ENCODE results near the gene LUC7L3. TPM values are rescaled to one million over a fixed set of nuclear protein-coding genes. Genes with fewer than 3 reads are reported as not detected.
"Not testable (repeated sequence)": the region's sequence is repeated elsewhere in the genome, so short reads cannot be mapped to it uniquely, and the experiment has no call there.

The LUC7L3 gene
- total and polyA plus RNA-seq, 5 donors: 61.7 to 76.7 (median 67.5) TPM

DNA sequence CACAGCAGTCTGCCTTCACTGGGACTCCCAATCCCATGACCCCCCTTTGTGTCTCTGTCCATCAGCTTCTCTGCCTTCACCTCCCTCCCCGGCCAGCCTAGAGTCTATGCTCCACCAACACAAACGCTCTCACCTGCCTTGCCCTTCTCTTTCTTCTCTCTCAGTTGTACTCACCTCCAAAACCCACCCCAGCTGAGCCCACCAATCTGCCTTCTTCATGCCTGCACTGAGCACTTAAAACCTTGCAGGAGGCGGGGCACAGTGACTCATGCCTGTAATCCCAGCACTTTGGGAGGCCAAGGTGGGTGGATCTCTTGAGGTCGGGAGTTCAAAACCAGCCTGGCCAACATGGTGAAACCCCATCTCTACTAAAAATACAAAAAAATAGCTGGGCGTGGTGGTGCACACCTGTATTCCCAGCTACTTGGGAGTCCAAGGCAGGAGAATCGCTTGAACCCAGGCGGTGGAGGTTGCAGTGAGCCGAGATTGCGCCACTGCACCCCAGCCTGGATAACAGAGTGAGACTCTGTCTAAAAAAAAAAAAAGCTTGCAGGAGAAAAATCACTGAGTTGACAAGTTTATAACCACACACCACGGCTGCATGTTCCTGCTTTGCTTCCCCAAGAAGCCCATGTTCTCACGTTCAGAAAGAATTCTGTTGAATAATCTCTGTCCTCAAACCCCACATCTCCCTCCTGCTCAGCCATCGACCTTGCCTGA is 38.7 kb upstream of the LUC7L3 start:
- H3K9me3 ChIP-seq (ENCODE audit: control insufficient read depth, low read length); H3K27me3 ChIP-seq (ENCODE audit: control insufficient read depth, insufficient read depth); ATAC-seq; H3K4me3 ChIP-seq (ENCODE audit: low read length); H3K27ac ChIP-seq (ENCODE audit: low read length); H3K4me1 ChIP-seq (ENCODE audit: control insufficient read depth, insufficient read depth, low read length): not testable (repeated sequence)
- 74% methylated on average over 12 of the region's 12 CpGs for WGBS
- intact Hi-C loops (cut with DNase I): loop anchor here in 3 of 4 donors (5.0 to 10.0 kb wide), 4 partner anchors 48 to 196 kb away; partner anchors contain the start of genes SPATA20 (in 2 of the 3) and ABCC3 (in 1 of the 3)
- peak in 1 of 3 donors; percentile 61 for DNase-seq

DNA sequence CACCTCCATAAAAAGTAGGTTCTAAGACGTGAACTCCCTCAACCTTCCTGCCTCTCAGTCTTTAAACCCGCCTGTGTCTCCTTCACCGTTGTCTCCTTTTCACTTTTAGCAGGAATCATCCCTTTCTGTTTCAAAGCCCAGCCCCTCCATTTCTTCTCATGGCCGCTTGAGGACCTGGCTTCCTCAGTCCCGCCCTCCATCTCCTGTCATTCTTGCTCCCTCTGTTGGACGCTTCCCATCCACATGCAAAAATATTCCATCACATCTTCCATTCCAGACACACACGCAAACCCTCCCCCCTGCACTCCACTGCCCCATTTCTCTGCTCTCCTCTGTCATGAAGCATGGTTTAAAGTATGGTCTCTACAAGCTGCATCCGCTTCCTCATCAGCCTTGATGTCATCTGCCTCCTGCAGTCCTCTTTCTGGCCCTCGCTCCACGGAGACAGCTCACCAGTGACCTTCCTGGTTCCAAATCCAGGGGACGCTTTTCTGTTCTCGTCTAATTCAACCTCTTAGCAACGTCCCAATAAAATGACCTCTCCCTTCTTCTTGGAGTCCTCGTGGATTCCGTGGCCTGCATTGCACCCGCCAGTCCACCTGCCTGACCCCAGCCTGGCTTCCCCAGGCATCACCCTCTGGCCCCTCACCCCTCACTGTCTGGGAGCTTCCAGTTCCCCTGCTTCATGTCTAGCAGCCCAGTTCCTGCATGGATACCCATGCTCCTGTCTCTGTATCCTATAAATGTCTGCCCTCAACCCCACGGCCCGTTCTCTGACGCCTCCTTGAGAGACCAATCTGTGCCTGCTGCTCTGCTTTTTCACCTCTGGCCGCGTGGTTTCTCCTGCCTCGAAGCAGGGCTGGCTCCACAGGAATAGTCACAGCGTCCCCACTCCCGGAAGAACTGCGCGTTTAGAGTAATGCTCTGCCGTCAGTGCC is 37.9 kb upstream of the LUC7L3 start:
- no peaks in the 10 kb centered on the region for H3K9me3 ChIP-seq (ENCODE audit: control insufficient read depth, low read length)
- no peak overlapping the region for H3K27ac ChIP-seq (ENCODE audit: low read length)
- WGBS: 54% methylated on average over 27 of the region's 27 CpGs
- no peak overlapping the region for H3K4me3 ChIP-seq (ENCODE audit: low read length)
- no peaks in the 10 kb centered on the region for H3K27me3 ChIP-seq (ENCODE audit: control insufficient read depth, insufficient read depth)
- ATAC-seq (peak; percentile 66 to 67), DNase-seq (peak in 1 of 3 donors; percentile 79)
- H3K4me1 ChIP-seq (ENCODE audit: control insufficient read depth, insufficient read depth, low read length): peaks cover under 1% of the 10 kb centered on the region
- intact Hi-C loops (cut with DNase I): loop anchor here in 3 of 4 donors (5.0 to 10.0 kb wide), 4 partner anchors 49 to 197 kb away; partner anchors contain the start of genes SPATA20 (in 2 of the 3) and ABCC3 (in 1 of the 3)

DNA sequence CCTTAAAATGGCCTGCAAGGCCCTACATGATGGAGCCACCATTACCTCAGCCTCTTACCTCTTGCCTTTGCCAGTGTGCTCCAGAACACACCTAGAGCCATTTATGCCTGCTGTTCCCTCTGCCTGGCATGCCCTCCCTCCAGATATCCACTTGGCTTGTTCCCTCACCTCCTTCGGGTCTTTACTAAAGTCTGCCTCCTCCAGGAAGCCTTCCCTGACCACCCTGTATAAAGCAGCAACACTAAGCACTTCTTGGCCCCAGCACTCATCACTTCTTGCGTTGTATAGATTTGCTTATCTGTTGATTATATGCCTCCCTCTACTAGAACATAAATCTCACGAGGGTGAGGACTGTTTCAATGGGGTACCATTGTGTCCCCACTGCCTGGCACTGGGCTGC is 37.0 kb upstream of the LUC7L3 start:
- intact Hi-C loops (cut with DNase I): loop anchor here in 3 of 4 donors (5.0 to 10.0 kb wide), 4 partner anchors 50 to 198 kb away; partner anchors contain the start of genes SPATA20 (in 2 of the 3) and ABCC3 (in 1 of the 3)
- H3K27me3 ChIP-seq (ENCODE audit: control insufficient read depth, insufficient read depth): no peaks in the 10 kb centered on the region
- peaks cover 5% of the 10 kb centered on the region for H3K4me1 ChIP-seq (ENCODE audit: control insufficient read depth, insufficient read depth, low read length)
- WGBS: 73% methylated on average over 3 of the region's 3 CpGs
- DNase-seq (no peak), ATAC-seq (no peak)
- no peak overlapping the region for H3K4me3 ChIP-seq (ENCODE audit: low read length)
- H3K27ac ChIP-seq (ENCODE audit: low read length): no peak overlapping the region
- no peaks in the 10 kb centered on the region for H3K9me3 ChIP-seq (ENCODE audit: control insufficient read depth, low read length)

DNA sequence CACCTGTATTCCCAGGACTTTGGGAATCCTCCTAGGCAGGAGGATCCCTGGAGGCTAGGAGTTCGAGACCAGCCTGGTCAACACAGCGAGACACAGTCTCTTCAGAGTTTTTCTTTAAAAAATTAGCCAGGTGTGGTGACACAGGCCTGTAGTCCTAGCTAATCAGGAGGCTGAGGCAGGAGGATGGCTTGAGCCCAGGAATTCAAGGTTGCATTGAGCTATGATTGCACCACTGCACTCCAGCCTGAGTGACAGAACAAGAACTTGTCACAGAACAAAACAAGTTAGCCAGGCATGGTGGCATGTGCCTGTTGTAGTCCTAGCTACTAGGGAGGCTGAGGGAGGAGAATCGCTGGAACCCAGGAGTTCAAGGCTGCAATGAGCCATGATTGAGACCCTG is 36.5 kb upstream of the LUC7L3 start:
- Histone ChIP-seq H3K4me3 (ENCODE audit: low read length) (no peak overlapping the region), H3K4me1 (ENCODE audit: control insufficient read depth, insufficient read depth, low read length) (peaks cover 5% of the 10 kb centered on the region), H3K27ac (ENCODE audit: low read length) (no peak overlapping the region), H3K9me3 (ENCODE audit: control insufficient read depth, low read length) (no peaks in the 10 kb centered on the region), H3K27me3 (ENCODE audit: control insufficient read depth, insufficient read depth) (no peaks in the 10 kb centered on the region)
- intact Hi-C loops (cut with DNase I): loop anchor here in 3 of 4 donors (5.0 to 10.0 kb wide), 4 partner anchors 51 to 198 kb away; partner anchors contain the start of genes SPATA20 (in 2 of the 3) and ABCC3 (in 1 of the 3)
- DNase-seq: no peak
- WGBS: 97% methylated on average over 3 of the region's 3 CpGs
- ATAC-seq: no peak

DNA sequence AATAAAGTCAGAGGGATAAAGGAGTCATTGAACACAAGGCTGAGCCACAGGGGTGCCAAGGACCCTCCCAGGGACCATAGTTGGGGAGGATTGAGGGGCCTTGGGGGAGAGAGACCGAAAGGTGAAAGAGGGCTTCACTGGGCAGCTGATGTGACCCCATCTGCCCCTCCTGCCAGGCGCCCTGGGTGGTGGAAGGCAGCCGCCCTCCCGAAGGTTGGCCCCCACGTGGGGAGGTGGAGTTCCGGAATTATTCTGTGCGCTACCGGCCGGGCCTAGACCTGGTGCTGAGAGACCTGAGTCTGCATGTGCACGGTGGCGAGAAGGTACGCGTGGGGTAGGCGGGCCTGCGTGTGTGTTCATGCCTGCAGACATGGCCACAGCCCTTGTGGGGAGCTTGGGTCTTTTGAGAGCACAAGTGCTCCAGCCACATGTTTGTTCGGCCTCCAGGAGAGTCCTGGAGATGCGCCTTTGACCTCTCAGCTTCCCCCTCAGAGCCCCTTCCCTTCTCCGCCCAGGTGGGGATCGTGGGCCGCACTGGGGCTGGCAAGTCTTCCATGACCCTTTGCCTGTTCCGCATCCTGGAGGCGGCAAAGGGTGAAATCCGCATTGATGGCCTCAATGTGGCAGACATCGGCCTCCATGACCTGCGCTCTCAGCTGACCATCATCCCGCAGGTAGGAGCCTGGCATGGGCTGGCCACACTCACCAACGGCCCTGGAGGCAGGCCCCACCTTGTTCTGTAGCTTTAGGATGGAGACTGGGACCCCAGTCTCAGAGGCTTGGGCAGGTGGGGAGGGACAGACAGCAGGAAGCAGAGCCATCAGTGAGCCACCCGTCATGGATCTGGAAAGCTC is 35.7 kb upstream of the LUC7L3 start:
- H3K27ac ChIP-seq (ENCODE audit: low read length): no peak overlapping the region
- intact Hi-C loops (cut with DNase I): loop anchor here in 3 of 4 donors (5.0 to 10.0 kb wide), 4 partner anchors 51 to 199 kb away; partner anchors contain the start of genes SPATA20 (in 2 of the 3) and ABCC3 (in 1 of the 3)
- H3K4me1 ChIP-seq (ENCODE audit: control insufficient read depth, insufficient read depth, low read length): peaks cover 5% of the 10 kb centered on the region
- ATAC-seq (no peak), DNase-seq (peak in 1 of 3 donors; percentile 60)
- H3K9me3 ChIP-seq (ENCODE audit: control insufficient read depth, low read length): no peaks in the 10 kb centered on the region
- 92% methylated on average over 28 of the region's 28 CpGs for WGBS
- no peaks in the 10 kb centered on the region for H3K27me3 ChIP-seq (ENCODE audit: control insufficient read depth, insufficient read depth)
- no peak overlapping the region for H3K4me3 ChIP-seq (ENCODE audit: low read length)

DNA sequence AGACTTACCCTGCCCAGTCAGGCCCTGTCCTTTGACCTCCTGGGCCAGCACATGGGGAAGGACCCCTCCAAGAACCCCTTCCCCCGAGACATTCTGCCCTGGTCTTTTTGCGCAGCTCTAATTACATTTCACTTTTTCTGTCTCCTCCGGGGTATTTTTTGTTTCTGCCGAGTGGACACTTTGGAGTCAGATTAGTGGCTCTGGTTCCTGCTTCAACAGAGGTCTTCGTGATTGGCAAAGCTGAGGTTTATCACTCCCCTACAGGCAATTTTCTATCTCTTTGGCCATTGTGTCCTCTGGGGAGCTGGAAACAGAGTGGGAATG is 35.2 kb upstream of the LUC7L3 start:
- WGBS: 83% methylated on average over 5 of the region's 5 CpGs
- intact Hi-C loops (cut with DNase I): loop anchor here in 3 of 4 donors (5.0 to 10.0 kb wide), 4 partner anchors 52 to 199 kb away; partner anchors contain the start of genes SPATA20 (in 2 of the 3) and ABCC3 (in 1 of the 3)
- Histone ChIP-seq H3K4me1 (ENCODE audit: control insufficient read depth, insufficient read depth, low read length) (peaks cover 5% of the 10 kb centered on the region), H3K27ac (ENCODE audit: low read length) (no peak overlapping the region), H3K9me3 (ENCODE audit: control insufficient read depth, low read length) (no peaks in the 10 kb centered on the region), H3K27me3 (ENCODE audit: control insufficient read depth, insufficient read depth) (no peaks in the 10 kb centered on the region), H3K4me3 (ENCODE audit: low read length) (no peak overlapping the region)
- DNase-seq (no peak), ATAC-seq (no peak)

DNA sequence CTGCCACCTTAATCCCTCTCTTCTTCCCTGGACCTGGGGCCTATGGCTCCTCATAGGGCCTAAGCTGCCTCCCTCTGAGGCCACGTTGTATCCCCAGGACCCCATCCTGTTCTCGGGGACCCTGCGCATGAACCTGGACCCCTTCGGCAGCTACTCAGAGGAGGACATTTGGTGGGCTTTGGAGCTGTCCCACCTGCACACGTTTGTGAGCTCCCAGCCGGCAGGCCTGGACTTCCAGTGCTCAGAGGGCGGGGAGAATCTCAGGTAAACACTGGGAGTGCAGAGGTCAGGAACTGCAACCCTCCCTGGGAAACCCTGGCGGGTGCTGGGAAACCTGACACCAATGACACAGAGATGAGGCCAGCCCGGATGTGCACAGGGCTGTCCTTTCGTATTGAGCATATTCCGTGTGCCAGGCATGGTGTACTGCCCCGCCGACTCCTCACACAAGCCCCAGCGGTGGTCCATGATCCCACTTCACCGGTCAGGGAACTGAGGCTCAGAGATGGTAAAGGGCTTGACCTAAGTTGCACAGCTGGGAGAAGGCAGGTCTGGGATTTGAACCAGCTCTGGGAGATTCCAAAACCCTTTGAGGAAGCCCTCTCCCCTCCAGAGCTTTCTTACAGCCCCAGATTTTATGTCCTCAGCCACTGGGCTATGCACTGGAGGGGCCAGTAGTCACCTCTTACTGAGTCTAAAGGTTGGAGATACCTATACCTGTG is 34.6 kb upstream of the LUC7L3 start:
- peak in 1 of 2 donors; percentile 4 for ATAC-seq
- Histone ChIP-seq H3K27ac (ENCODE audit: low read length) (no peak overlapping the region), H3K9me3 (ENCODE audit: control insufficient read depth, low read length) (no peaks in the 10 kb centered on the region), H3K4me1 (ENCODE audit: control insufficient read depth, insufficient read depth, low read length) (peaks cover 5% of the 10 kb centered on the region), H3K4me3 (ENCODE audit: low read length) (no peak overlapping the region), H3K27me3 (ENCODE audit: control insufficient read depth, insufficient read depth) (no peaks in the 10 kb centered on the region)
- intact Hi-C loops (cut with DNase I): loop anchor here (5.0 to 10.0 kb wide), 6 partner anchors 47 to 200 kb away; partner anchors contain the start of genes SPATA20 (in 2 of the 4) and ABCC3 (in 1 of the 4)
- no peak for DNase-seq
- WGBS: 84% methylated on average over 15 of the region's 15 CpGs

DNA sequence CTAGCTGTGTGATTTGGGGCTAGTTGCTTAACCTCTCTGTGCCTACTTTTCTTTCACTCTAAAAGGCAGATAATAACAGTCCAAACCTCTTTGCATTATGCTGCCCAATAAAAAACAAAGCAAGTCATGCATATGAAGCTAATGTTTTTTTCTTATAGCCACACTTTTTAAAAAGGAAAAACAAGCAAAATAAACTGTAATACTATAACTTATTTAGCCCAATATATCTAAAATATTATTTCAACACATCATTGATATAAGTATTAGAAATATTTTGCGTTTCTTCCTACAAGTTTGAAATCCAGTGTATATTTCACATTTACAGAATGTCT is 34.1 kb upstream of the LUC7L3 start:
- DNase-seq: no peak
- no peak overlapping the region for H3K4me3 ChIP-seq (ENCODE audit: low read length)
- no peak overlapping the region for H3K27ac ChIP-seq (ENCODE audit: low read length)
- ATAC-seq: no peak
- H3K9me3 ChIP-seq (ENCODE audit: control insufficient read depth, low read length): no peaks in the 10 kb centered on the region
- H3K27me3 ChIP-seq (ENCODE audit: control insufficient read depth, insufficient read depth): no peaks in the 10 kb centered on the region
- intact Hi-C loops (cut with DNase I): loop anchor here in 3 of 4 donors (5.0 to 10.0 kb wide), 3 partner anchors 48 to 200 kb away; no protein-coding TSS in a partner anchor
- 94% methylated on average over 1 of the region's 1 CpG for WGBS
- H3K4me1 ChIP-seq (ENCODE audit: control insufficient read depth, insufficient read depth, low read length): peaks cover 5% of the 10 kb centered on the region

DNA sequence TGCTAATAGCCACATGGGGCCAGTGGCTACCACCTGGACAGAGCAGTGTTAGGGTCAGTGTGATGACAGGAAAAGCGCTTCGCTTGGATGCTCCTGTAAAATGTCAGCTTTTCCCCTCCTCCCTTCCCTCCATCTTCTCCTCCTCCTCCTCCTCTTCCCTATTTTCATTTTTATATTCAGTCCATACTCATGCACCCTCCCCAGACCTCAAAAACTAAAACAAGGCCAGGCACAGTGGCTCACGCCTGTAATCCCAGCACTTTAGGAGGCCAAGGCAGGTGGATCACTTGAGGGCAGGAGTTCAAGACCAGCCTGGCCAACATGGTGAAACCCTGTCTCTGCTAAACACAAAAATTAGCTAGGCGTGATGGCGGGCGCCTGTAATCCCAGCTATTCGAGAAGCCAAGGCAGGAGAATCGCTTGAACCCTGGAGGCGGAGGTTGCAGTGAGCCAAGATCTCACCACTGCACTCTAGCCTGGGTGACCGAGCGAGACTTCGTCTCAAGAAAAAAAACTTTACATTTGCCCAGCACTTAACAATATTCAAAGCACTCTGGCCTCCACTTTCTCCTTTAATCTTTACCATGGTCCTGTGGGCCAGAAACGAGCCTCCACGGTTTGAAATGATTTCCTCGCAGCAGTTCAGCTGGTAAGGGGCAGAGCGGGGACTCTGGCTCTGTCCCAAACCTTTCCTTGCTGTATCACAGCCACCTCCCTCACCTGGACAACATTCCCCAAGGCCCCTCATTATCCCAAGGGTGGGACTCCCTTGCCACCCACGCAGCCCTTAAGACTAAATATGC is 33.5 kb upstream of the LUC7L3 start:
- intact Hi-C loops (cut with DNase I): loop anchor here in 3 of 4 donors (5.0 to 10.0 kb wide), 3 partner anchors 49 to 201 kb away; no protein-coding TSS in a partner anchor
- ATAC-seq (no peak), DNase-seq (no peak)
- Histone ChIP-seq H3K9me3 (ENCODE audit: control insufficient read depth, low read length) (no peaks in the 10 kb centered on the region), H3K4me3 (ENCODE audit: low read length) (no peak overlapping the region), H3K27me3 (ENCODE audit: control insufficient read depth, insufficient read depth) (no peaks in the 10 kb centered on the region), H3K4me1 (ENCODE audit: control insufficient read depth, insufficient read depth, low read length) (peaks cover 5% of the 10 kb centered on the region), H3K27ac (ENCODE audit: low read length) (peak overlapping the region; percentile 82)
- WGBS: 82% methylated on average over 17 of the region's 17 CpGs

All from right cardiac atrium (tissue), 5 donors.